Hematopoietic multipotent progenitor cell treated with erythropoietin and hydrocortisone succinate and interleukin-3 and kit ligand, for 15 days (in vitro differentiated cells): Measurements from ENCODE around the gene TMEM260.
"Not testable (repeated sequence)": the region's sequence is repeated elsewhere in the genome, so short reads cannot be mapped to it uniquely, and the experiment has no call there.

Experiments
- DNase-seq: peaks from one replicate; pipeline ENCODE4 v3.0.0-alpha.2; 2015; ENCODE audit warnings: low spot score

TMEM260 gene

DNA sequence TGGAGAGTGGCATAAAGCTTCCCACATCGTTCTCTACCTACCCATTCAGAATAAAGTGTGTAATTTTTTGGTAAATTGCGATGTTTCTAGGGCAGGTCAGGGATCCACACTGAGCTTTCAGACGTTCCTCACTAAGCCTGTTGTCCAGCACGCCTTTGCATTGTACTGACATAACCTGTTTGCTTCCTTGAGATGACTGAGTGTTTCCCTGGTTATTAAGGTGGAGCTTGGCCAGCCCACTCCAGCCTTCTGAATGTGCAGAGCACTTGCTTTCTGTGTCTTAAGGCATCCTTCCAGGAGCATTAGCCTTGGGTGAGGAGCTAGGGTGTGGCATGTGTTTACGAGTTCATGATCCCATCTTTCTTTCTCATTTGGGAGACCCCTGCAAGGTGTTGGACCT lies 96.4 kb downstream of the TMEM260 start:
- no peak for DNase-seq

DNA sequence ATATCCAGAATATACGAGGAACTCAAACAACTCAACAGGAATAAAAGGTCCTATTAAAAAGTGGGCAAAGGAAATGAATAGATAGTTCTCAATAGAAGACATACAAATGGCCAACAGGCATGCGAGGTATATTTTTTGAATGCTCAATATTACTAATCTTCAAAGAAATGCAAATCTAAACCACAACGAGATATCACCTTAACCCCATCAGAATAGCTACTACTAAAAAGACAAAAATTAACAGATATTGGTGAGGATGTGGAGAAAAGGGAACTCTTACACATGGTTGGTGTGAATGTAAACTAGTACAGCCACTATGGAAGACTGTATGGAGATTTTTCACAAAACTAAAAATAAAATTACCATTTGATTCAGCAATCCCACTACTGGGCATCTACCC lies 99.2 kb downstream of the TMEM260 start:
- no peak for DNase-seq

DNA sequence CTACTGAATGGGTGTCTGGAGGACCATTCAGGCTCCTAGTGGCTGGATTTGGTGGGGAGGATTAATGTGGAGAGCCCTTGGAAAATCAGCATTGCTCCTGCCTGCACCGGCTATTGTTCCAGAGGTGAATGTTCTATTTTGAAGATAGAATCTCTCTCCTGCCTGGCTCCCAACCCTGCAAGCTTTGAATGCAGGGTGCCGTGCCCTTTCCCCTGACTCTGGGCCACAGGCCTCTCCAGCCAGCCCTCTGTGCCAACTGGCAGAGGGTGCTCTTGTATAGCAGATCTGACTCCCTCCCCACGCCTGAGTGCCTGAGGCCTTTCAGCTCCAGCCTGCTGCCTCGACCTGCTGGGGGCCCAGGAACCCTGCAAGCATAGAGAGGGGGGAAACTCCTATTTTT lies 106.8 kb downstream of the TMEM260 start:
- no peak for DNase-seq

DNA sequence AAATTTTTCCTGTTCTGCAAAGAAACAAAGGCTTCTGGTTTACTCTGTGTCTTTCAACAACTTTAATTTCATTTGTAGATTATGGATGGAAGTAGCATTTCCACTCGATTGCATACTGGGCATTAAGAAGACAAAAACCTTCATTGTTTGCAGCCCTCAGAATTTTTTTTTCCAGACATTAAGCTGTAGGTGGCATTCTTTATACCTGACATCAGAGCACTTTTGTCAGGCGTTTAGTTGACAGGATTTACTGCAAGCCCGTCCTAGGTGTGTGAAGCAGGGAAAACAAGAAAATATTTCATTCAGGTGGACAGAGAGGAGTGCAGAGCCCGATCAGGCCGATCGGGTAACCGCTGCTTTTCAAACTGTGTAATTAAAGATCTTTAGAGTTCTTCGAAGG lies 107.5 kb downstream of the TMEM260 start:
- DNase-seq: no peak

DNA sequence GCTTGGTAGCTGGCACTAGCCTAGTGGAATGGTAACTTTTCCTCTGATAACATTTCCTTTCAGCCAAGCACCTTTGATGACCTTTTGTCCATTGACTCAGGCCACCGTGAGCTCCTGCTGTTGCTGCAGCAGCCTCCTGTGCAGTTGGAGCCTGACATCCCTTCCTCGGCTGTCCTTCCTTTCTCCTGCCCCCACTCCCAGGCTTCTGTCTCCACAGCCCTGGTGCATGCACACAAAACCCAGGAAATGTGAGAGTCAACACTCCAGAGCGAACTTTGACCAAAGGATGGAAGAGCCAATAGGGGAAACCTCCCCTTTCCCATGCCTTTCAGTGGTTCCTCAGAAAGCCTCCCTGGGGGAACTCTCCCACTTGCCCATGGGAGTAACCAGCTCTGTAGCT lies 115.0 kb downstream of the TMEM260 start:
- no peak for DNase-seq

DNA sequence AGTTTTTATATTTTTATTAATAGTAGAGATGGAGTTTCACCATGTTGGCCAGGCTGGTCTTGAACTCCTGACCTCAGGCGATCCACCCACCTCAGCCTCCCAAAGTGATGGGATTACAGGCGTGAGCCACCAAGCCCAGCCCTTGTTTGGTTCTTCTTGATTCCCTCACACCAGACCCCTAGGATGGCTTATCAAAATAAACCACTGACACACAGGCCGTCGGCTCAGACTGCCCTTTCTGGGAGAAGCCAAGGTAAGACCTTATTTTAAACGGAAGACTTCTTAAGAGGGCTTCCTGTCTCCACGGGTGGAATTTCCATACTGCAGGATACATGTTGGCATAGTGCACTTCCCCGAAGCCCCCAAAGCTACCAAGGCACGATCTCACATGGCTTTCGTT lies 115.6 kb downstream of the TMEM260 start:
- not testable (repeated sequence) for DNase-seq
